SK-N-SH treated with all-trans-retinoic acid at 6 μM for 48 hours (cell line): ENCODE results near the gene SURF6.

Source experiments
- ARNTL ChIP-seq: fragments of 450-650 bp; formaldehyde crosslinking; IDR thresholded peaks from 2 replicates; pipeline ENCODE4 v1.5.0; 2020; ENCODE audit warnings: low read depth, mild to moderate bottlenecking, moderate library complexity, borderline replicate concordance
- CSDC2 ChIP-seq: fragments of 250-450 bp; sonication (Bioruptor Pico); IDR thresholded peaks from 2 replicates; pipeline ENCODE4 v1.5.0; 2020; ENCODE audit warnings: mild to moderate bottlenecking, moderate library complexity
- ISL1 ChIP-seq: fragments of 250-450 bp; sonication (Bioruptor Pico); IDR thresholded peaks from 2 replicates; pipeline ENCODE4 v2.1.2; 2022; ENCODE audit warnings: mild to moderate bottlenecking, moderate library complexity
- OSR1 ChIP-seq: fragments of 250-450 bp; sonication (Bioruptor Pico); IDR thresholded peaks from 2 replicates; pipeline ENCODE4 v1.8.0; 2022; ENCODE audit warnings: moderate library complexity, mild to moderate bottlenecking, inconsistent platforms
- ZNF565 ChIP-seq: fragments of 450-650 bp; formaldehyde crosslinking; conservative IDR thresholded peaks from 2 replicates; pipeline ENCODE4 v1.5.0; 2020; ENCODE audit warnings: low read depth, mild to moderate bottlenecking, moderate library complexity
- ZNF70 ChIP-seq: fragments of 450-650 bp; formaldehyde crosslinking; IDR thresholded peaks from 2 replicates; pipeline ENCODE4 v1.5.0; 2020; ENCODE audit warnings: mild to moderate bottlenecking, moderate library complexity
- TF ChIP-seq, protein P1 (sequence below): fragments of 250-450 bp; sonication (Bioruptor Pico); IDR thresholded peaks from 2 replicates; pipeline ENCODE4 v1.5.1; 2020; ENCODE audit warnings: low read depth, mild to moderate bottlenecking, moderate library complexity
- TF ChIP-seq, protein P2 (sequence below): fragments of 250-450 bp; sonication (Bioruptor Pico); IDR thresholded peaks from 2 replicates; pipeline ENCODE4 v1.5.1; 2021; ENCODE audit warnings: mild to moderate bottlenecking, moderate library complexity

DNA sequence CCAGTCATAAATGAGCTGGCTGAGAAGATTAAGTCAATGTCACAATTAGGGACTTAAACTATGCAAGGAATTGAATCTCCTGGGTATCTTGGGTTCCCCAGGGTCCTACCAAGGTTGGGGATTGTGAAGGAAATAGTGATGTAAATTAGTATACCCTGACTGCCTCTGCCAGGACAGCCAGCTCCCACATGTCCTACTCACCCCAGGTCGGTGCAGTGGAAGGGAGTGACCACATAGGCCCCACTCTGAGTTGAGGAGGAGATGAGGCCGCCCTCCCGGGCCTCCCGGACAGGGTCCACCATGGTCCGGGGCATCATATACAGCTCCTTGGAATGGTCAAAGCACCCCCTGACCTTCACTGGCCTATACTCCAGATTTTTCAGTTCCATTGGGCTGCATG is 17.6 kb upstream of the SURF6 start:
- TF ChIP-seq ARNTL (CRISPR knock-in tag) (no peak), CSDC2 (CRISPR knock-in tag) (no peak), ZNF70 (CRISPR knock-in tag) (no peak), ZNF565 (no peak), OSR1 (CRISPR knock-in tag) (no peak), ISL1 (CRISPR knock-in tag) (no peak)
- TF ChIP-seq, protein P1, sequence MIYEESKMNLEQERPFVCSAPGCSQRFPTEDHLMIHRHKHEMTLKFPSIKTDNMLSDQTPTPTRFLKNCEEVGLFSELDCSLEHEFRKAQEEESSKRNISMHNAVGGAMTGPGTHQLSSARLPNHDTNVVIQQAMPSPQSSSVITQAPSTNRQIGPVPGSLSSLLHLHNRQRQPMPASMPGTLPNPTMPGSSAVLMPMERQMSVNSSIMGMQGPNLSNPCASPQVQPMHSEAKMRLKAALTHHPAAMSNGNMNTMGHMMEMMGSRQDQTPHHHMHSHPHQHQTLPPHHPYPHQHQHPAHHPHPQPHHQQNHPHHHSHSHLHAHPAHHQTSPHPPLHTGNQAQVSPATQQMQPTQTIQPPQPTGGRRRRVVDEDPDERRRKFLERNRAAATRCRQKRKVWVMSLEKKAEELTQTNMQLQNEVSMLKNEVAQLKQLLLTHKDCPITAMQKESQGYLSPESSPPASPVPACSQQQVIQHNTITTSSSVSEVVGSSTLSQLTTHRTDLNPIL (CRISPR knock-in tag), result no peak
- TF ChIP-seq, protein P2, sequence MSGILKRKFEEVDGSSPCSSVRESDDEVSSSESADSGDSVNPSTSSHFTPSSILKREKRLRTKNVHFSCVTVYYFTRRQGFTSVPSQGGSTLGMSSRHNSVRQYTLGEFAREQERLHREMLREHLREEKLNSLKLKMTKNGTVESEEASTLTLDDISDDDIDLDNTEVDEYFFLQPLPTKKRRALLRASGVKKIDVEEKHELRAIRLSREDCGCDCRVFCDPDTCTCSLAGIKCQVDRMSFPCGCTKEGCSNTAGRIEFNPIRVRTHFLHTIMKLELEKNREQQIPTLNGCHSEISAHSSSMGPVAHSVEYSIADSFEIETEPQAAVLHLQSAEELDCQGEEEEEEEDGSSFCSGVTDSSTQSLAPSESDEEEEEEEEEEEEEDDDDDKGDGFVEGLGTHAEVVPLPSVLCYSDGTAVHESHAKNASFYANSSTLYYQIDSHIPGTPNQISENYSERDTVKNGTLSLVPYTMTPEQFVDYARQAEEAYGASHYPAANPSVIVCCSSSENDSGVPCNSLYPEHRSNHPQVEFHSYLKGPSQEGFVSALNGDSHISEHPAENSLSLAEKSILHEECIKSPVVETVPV (CRISPR knock-in tag), result no peak
